ENCODE data around the gene MRFAP1L1. TPM values are rescaled to one million over a fixed set of nuclear protein-coding genes. Genes with fewer than 3 reads are reported as not detected.

The MRFAP1L1 gene
- total and polyA plus RNA-seq, 9 of the 15 experiments (the other 6 are each of a cell fraction or from before 2014, with no cell fraction given): 37.6 to 111 (median 83.8) TPM

DNA sequence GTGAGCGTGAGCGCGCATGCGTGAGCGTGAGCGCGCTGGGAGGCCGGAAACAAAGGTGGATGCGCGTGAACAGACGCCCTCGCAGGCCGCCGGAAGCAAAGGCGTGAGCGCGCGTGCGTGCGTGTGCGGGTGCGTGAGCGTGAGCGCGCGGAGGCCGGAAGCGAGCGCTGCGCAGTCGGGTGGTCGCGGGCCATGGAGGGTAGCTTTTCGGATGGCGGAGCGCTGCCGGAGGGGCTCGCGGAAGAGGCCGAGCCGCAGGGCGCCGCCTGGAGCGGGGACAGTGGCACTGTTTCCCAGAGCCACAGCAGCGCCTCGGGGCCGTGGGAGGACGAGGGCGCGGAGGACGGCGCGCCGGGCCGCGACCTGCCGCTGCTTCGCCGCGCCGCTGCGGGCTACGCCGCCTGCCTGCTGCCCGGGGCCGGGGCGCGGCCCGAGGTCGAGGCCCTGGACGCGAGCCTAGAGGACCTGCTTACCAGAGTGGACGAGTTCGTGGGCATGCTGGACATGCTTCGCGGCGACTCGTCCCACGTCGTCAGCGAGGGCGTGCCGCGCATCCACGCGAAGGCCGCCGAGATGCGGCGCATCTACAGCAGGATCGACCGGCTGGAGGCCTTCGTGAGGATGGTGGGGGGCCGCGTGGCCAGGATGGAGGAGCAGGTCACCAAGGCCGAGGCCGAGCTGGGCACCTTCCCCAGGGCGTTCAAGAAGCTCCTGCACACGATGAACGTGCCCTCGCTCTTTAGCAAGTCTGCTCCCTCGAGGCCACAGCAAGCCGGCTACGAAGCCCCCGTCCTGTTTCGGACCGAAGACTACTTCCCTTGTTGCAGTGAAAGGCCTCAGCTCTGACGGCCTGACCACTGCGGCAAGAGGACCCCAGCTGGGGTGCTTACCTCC is 6.6 kb upstream of the MRFAP1L1 start, which contains the start of gene BLOC1S4 (continued):
- TF ChIP-seq, protein P1, sequence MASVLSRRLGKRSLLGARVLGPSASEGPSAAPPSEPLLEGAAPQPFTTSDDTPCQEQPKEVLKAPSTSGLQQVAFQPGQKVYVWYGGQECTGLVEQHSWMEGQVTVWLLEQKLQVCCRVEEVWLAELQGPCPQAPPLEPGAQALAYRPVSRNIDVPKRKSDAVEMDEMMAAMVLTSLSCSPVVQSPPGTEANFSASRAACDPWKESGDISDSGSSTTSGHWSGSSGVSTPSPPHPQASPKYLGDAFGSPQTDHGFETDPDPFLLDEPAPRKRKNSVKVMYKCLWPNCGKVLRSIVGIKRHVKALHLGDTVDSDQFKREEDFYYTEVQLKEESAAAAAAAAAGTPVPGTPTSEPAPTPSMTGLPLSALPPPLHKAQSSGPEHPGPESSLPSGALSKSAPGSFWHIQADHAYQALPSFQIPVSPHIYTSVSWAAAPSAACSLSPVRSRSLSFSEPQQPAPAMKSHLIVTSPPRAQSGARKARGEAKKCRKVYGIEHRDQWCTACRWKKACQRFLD (CRISPR knock-in tag; IDR thresholded peaks at IDR 0.05): peak; percentile 95; the same call in 1 of the 2 replicates
- TF ChIP-seq, protein P2, sequence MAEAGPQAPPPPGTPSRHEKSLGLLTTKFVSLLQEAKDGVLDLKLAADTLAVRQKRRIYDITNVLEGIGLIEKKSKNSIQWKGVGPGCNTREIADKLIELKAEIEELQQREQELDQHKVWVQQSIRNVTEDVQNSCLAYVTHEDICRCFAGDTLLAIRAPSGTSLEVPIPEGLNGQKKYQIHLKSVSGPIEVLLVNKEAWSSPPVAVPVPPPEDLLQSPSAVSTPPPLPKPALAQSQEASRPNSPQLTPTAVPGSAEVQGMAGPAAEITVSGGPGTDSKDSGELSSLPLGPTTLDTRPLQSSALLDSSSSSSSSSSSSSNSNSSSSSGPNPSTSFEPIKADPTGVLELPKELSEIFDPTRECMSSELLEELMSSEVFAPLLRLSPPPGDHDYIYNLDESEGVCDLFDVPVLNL (CRISPR knock-in tag; IDR thresholded peaks at IDR 0.05; ENCODE audit: low read depth): 0 out of 2 replicates have a peak, but pooled peaks have one; percentile 52
- peak; percentile 88 for TF ChIP-seq ZNF431 (CRISPR knock-in tag; IDR thresholded peaks at IDR 0.05)
- peak; percentile 60 to 88; a peak in 2 of 4 replicates for TF ChIP-seq UBTF (IDR thresholded peaks at IDR 0.05; ENCODE audit: borderline replicate concordance in 1 of 2, low read depth in 2 of 2, low read length in 2 of 2)
- TF ChIP-seq, protein P3, sequence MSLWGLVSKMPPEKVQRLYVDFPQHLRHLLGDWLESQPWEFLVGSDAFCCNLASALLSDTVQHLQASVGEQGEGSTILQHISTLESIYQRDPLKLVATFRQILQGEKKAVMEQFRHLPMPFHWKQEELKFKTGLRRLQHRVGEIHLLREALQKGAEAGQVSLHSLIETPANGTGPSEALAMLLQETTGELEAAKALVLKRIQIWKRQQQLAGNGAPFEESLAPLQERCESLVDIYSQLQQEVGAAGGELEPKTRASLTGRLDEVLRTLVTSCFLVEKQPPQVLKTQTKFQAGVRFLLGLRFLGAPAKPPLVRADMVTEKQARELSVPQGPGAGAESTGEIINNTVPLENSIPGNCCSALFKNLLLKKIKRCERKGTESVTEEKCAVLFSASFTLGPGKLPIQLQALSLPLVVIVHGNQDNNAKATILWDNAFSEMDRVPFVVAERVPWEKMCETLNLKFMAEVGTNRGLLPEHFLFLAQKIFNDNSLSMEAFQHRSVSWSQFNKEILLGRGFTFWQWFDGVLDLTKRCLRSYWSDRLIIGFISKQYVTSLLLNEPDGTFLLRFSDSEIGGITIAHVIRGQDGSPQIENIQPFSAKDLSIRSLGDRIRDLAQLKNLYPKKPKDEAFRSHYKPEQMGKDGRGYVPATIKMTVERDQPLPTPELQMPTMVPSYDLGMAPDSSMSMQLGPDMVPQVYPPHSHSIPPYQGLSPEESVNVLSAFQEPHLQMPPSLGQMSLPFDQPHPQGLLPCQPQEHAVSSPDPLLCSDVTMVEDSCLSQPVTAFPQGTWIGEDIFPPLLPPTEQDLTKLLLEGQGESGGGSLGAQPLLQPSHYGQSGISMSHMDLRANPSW (CRISPR knock-in tag; IDR thresholded peaks at IDR 0.05): peak; percentile 61; the same call in 1 of the 2 replicates
- peak; percentile 33 for TF ChIP-seq ZBTB1 (CRISPR knock-in tag; IDR thresholded peaks at IDR 0.05; ENCODE audit: borderline replicate concordance, low read depth)
